Activated T-helper 9 cell treated with anti-CD3 and anti-CD28 coated beads, Interleukin-2, amount 50 U/mL, for 16 hours (primary cell): ENCODE data around the gene ITPR1.

Experiments
- DNase-seq: peaks from one replicate; pipeline ENCODE4 v3.0.0-alpha.2; 2020; ENCODE audit warnings: low read depth

Gene ITPR1

DNA sequence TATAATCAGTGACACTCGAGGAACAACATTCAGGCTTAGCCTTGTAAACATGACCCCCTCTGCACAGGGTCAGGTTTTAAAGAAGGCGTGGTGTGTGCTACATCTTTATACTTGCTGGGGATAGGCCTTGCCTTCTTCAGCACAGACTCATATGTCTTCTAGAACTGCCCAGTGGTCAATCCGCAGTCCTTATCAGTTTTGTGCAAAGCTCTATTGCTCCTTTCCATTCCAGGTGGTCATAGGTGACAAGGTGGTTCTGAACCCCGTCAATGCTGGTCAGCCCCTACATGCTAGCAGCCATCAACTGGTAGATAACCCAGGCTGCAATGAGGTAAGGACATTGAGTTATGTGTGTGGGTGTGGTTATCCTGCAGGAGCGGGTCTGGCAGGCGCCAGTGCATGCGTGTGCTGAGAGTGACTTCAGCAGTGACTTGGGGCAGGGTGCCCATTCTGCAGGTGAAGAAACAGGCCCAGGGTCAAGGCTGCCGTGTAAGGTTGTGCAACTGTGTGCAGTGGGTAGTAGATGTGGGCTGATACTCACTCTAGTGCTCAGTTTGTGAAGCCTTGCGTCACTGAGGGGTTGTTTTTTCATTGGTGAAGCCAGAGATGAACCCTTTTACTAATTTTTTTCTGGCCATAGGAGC lies 150.9 kb downstream of the ITPR1 start:
- no peak for DNase-seq

DNA sequence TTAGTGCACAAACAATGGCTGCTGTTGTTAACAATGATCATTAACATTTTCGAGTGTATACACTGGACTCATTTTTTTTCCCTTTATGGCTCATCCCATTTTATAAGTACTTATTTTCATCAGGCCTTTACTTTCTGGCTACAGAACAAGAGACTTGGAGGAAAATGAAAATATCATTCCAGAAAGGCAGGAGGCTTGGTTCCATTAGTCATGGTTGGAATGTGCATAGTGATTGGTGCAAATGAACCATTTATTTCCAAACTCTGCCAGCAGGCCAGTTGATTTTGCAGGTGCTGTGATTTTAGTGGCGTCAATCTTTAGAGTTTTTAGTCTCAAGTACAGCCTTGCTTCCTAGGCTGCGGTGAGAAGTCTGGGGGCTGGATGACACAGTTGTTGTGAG lies 151.8 kb downstream of the ITPR1 start:
- no peak for DNase-seq

DNA sequence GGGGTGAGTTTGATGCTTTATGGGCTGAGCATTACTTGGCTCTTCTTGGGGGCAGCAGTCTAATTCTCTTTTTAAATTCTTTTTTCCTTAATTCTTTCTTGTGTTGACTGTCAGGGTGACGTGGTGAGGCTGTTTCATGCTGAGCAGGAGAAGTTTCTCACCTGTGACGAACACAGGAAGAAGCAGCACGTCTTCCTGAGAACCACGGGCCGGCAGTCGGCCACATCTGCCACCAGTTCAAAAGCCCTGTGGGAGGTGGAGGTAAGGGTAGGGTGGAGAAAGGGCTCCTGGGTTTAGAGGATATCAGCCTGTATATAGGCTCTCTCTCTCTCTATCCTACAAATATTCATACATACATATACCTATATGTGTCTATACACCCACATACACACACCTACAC lies 152.3 kb downstream of the ITPR1 start:
- no peak for DNase-seq

DNA sequence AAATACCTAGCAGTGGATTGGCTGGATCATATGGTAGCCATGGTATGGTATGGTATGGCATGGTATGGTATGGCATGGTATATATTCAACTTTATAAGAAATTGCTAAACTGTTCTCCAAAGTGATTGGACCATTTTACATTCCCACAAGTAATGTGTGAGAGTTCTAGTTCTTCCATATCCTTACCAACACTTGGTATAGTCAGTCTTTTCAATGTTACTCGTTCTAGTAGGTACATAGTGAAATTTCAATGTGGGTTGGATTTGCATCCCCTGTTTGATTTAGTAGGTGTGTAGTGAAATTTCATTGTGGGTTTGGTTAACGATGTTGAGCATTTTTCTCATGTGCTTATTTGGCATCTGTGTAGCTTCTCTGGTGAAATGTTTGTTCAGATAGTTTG lies 154.3 kb downstream of the ITPR1 start:
- DNase-seq, result no peak

DNA sequence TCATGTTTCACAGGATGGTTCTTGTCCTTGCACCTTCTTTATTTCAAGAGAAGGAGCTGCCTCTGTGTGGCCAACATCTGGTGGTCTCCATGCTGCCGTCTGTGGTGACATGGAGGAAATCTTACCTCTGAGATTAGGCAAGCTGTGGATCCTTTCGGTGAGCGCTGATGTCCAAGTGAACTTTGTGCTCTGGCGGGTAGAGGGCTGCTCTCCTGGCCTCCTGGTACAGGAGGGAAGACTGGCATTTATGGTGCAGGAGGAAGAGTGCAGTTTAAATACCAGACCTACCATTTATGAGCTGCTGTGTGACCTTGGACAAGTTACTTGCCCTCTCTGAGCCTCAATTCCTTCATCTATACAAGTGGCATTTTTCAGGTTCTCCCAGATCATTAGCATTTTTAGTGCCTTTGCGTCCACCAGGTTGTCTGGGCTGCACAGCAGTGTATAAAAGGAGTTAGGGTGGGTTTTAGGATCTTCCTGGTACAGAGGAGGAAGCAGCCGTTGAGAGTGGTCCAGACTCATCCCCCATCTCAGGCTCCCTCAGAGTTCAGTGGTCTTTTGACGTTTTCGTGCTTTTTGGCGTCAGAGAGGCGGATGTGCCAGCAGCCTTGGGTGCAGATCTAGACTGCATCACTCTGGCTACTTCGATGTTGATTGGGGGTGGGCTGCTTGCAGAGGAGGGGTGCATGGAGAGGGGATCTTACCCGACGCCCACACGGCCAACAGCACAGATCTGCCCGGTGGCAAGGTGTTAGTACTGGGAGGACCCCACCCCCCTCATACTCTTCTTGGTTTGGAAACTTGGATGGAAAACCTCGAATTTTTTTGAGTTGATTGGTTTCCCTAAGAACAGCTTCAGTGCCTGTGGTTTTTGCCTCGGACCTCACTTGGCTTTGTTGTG lies 162.2 kb downstream of the ITPR1 start:
- no peak for DNase-seq

DNA sequence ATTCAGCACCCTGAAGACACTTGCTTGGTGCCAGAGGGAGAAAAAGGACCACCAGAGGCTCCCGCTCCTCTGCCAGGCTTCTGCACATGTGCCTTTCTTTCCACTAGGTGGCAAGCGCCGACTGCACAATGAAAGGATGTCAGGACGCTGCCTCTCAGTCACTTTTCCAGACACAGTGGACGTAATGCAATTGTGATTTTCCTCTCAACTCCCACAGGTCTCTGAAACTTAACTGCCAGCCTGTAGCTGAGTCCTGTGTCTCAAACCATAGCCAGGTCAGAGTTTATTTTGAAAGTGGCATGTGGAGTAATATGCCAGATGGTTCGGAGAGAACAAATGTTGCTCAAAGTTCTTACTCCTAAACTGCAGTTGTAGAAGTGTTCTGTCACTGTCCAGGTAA lies 162.9 kb downstream of the ITPR1 start:
- no peak for DNase-seq

DNA sequence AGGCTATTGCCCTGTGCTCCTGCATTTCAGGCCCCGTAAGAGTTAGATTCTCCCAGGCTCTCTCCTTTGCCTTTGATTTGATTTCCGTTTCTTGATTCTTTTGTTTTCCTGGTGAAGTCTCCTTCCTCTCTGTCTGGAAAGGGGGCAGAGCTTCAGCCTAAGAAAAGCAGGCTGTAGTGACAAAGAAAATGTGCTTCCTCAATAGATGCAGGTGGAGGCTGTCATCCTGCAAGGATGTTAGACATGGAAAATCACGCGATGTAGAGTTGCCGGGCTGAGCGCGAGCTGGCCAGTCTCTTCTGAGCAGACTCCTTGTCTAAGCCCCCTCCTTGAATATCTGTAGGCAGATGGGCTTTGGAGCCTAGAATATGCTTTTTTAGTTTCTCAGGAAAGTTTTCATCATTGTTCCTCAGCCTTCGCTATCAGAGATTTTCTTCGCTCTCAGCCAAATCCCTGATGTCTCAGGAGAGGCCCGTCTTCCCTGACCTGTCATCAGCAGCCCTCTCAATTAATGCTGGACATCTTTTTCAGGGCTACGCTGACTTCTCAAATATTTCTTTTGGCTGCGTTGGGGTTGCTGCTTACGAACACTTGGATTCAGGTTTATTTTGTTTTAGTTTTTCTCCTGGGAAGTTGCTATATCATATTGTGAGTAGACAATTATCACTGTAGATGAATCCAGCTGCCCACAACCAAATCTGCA lies 163.6 kb downstream of the ITPR1 start:
- DNase-seq, result no peak

DNA sequence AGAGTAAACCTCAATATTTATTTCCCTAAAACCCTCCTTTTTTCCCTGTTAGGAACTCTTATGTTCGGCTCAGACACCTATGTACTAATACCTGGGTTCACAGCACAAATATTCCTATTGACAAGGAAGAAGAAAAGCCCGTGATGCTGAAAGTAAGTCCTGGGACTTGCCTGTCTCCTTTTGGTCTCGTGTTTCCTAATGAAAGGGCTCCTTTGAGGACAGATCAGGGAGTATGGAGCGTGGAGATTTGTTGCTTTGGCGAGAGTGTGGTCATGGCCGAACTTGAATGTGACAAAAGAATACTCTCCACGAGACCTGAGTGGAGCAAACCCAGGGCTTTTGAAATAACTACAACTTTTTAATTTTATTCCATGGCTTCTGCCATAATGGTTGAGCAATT lies 167.8 kb downstream of the ITPR1 start:
- DNase-seq, result no peak

DNA sequence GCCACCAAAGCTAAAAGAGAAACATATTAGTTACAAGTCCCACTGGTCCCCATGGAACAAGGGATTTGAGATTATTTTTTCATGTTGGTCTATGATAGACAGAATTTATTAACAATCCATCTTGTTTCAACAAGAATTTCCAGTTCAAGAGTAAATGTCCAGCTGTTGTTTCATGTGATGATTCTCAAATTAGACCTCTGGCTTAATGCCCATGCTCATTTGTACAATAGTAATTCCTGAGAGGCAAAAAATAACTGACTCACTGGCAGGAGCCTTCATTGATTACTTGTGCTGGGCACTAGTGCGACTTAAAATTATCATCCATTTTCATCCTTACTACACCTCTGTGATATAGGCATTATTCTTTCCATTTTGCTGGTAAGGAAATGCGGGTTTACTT lies 171.3 kb downstream of the ITPR1 start:
- no peak for DNase-seq

DNA sequence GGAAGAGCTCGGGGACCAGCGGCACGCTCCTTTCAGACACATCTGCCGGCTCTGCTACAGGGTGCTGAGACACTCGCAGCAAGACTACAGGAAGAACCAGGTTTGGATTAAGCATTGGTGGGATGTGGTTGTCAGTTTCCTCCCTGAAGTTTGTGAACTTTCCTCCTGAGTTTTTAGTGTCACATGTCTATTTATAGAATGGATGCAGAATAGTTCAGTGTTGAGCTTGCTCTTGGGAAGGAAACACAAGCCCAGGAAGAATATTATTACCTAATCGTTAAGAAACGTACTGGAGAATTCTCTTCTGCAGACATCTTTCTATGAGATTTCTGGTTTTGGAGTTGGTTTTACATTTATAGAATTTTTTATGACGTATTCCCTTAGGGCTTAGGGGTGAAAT lies 172.0 kb downstream of the ITPR1 start:
- DNase-seq, result no peak

DNA sequence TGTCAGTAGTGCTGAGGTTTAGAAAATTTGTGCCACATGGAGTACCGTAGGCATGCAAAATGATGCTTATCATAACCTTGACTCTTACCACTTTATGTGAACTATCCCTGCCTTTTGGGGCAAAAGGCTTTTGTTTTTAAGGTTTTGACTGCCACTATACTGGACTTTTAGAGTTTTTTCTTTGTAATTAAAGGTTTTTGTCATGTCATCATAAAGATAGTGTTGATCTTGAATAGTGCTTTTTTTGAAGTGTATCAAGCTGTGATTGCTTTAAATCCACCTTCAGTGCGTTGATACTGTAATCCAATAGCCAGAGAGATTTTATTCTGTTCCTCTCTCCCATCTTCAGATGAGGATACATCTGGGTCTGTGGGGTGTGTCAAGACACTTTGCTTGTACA lies 172.9 kb downstream of the ITPR1 start:
- no peak for DNase-seq

DNA sequence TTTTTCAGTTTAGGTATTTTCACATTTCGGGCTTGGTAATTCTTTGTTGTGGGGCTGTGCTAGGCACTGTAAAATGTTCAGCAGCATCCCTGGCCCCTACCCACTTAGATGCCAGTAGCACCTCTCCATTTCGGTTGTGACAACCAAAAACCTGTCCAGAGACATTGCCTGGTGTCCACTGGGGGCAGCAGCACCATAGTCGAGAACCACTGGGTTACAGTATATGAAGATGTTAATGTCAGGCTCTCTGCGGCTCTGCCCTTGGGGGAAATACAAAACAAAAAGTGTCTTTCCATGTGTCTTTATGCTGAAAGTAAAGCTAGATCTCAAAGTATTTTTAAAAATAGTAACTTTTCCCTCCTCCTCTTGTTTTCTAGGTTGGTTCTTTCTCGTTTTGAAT lies 177.2 kb downstream of the ITPR1 start:
- no peak for DNase-seq

DNA sequence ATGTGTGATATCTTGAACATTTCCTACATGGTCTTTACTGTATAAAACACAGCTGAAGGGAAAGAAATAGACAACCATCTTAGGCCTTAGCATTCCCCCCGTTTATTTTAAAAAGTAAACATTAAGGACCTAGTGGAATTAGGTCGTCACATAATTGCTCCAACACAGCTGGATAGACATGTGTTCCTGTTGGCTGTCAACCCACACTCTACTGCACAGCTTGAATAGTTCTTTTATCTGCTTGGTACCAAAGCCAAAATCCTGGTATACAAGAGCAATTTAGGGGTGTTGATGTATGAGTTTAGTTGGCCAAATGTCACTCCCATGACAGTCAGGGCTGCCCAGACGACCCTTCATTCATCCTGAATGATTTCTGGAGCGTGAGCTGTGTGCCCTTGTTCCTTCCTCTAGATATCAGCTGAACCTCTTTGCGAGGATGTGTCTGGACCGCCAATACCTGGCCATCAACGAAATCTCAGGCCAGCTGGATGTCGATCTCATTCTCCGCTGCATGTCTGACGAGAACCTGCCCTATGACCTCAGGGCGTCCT lies 179.7 kb downstream of the ITPR1 start:
- DNase-seq, result no peak

DNA sequence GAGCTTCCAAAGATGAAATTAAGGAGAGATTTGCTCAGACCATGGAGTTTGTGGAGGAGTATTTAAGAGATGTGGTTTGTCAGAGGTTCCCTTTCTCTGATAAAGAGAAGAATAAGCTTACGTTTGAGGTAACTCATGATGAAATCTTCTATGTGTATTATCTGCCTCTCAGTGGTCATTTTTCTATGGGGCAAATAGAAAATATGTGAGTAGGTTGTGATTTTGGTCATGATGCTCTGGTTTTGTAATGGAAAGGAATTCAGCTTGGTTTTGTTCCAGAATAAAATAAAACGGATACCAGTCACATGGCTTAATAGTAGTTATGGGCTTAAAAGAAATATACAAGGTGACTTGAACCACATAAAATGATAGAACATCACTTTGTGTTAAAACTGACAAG lies 181.1 kb downstream of the ITPR1 start:
- no peak for DNase-seq

DNA sequence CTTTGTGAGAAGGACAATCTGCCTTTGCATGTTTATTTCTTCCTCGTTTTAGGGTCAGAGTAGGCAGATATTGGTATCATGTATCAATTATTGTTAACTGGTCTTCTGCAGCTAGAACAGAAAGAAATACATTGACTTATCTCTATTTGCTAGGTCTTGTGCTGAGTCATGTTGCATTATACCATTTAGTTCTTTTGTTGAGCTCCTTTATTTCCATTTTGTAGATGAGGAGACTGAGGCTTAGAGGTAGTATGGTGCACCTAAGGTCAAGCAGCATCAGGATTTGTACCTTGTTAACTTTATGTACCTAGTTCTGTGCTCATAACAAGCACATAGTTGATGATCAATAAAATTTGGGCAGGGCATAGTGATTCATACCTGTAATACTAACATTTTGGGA lies 182.6 kb downstream of the ITPR1 start:
- no peak for DNase-seq

DNA sequence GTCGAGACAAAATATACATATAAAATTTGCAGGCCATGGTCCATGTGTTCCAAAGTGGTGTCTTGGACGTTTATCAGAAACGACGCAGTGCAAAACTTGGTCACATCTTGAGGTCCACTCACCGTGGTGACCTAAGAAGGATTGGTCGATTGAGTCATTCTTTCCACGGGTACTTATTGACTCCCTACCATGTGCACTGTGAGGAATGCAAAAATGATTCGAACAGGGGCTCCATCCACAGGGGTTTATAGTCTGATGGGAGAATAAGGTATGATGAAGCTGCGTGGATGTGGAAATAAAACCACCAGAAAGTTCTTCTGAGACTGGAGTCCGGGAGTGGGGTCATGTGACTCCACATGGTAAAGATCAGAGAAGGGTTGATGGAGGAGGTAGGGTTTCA lies 185.2 kb downstream of the ITPR1 start:
- DNase-seq, result no peak

DNA sequence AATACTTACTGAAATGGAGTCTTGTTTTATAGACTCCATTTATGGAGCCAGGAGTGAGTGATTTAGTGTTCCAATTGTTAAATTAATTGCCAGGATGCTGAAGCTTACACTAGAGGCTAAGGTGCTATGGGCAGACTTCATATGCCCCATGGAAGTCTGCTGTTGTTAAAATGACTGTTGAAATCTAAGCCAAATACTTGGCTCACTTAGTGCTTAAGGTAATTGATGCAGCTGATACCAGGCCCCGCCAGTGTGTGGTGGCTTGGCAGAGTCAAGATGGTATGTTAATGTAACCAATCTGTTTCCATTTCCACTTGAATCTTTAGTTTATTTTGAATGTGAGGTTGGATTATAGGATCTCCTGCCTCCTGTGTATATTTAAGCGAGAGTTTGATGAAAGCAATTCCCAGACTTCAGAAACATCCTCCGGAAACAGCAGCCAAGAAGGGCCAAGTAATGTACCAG lies 187.1 kb downstream of the ITPR1 start:
- no peak for DNase-seq

DNA sequence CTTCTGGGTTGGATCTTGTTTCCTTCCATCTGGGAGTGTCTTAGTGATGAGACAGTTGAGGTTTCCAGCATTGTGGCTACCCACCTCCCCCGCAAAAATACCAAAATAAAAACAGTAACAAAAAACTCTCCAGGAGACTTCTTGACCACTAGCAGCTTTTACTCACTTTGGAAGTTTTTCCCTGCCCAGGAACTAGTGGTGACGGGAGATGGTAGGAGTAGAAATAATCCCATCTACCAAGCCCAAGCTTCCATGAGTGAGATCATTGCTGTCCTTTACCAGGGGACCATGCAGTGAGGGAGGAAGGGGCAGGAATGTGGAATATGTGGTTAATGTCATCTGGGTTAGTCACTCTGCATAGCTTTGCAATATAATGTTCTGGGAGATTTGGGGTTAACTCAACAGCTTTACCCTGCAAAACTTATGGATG lies 187.7 kb downstream of the ITPR1 start:
- DNase-seq, result no peak

DNA sequence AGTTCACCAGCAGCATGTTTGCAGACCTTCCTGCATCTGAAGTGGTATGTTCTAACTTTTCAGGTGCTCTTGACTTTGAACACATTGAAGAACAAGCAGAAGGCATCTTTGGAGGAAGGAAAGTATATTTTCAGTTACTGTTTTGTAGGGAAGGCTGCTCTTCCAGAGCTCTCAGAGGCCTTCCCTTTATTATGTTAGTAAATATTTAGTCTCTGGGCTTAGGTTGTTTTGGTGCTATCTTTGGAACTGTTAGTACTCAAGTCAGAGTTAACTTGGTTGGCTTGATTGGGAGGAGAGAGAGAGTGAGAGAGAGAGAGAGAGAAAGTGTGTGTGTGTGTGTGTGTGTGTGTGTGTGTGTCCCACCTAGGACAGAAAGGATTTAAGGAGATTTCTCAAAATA lies 188.2 kb downstream of the ITPR1 start:
- no peak for DNase-seq

DNA sequence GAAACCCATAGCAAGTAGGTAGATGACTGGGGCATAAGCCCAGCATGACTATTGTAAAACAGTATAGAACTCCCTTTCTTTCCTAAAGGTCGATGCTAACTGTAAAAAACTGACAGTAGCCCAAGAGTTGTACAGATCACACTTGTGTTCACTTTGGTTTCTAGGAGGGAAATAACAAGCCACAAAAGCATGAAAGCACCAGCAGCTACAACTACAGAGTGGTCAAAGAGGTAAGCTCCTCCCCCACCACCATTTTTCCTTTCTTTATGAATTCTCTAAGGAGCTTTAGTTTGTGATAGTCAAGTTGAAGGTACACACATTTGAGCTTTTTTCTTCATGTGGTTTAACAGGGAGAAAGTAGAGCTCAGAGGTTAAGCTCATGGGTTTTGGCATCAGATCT lies 191.0 kb downstream of the ITPR1 start:
- no peak for DNase-seq

DNA sequence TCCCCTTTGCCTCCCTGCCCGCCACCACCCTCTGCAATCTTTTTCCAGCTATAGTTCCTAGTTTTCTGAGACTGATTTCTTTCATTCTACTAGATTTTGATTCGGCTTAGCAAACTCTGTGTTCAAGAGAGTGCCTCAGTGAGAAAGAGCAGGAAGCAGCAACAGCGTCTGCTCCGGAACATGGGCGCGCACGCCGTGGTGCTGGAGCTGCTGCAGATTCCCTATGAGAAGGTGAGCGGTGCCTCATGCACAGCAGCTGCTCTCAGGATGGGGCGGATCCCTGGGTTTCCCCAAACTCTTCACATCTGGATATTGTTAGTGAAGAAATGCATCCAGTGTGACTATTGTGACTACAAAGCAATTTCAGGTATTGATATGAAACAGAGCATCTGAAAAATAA lies 191.8 kb downstream of the ITPR1 start:
- DNase-seq, result no peak

DNA sequence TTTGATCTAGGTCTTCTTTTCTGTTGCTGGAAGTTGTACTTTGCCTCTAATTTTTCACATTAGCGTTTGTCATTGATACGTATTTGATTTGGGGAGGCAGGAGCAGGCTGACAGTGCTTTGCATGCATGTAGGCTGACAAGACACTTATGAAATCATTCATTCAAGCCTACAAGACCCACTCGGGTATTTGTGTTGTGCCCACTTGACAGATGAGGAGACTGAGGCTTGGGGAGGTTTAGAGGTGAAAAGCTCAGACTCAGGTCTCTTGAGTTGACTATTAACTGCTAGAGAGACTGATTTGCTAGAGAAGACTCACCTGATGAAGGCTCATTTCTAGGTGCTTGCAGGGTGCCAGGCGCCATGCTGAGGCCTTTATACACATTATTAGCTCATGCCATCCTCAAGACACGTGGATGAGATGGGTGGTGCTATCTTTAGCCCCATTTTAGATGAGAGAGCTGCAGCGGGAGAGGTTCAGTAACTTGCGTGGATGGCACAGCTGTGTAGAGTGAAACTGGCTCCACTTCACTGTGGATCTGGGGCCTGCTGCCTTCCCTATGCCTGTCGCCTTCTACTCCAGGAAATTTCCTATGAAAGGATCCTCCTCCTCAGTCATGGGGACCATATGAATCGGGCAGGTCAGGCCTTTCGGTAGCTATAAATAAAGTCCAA lies 192.7 kb downstream of the ITPR1 start:
- no peak for DNase-seq
